GM18873 (cell line): ENCODE measurements around the gene DPF1.
"Not testable (repeated sequence)": the region's sequence is repeated elsewhere in the genome, so short reads cannot be mapped to it uniquely, and the experiment has no call there.

ENCODE experiments used
- ATAC-seq: cut with Tn5 transposase; IDR thresholded peaks from one replicate; pipeline ENCODE4 v1.9.1; 2021; ENCODE audit warnings: mild to moderate bottlenecking, moderate library complexity, moderate number of reproducible peaks; ENCODE audit not compliant: unreplicated experiment, low FRiP score

The DPF1 gene

GRCh38 chr19:38224014-38224862, at the start of gene DPF1:
DPF1 (minus strand) TSS chr19:38224222; CDS start chr19:38224142, 80 bp downstream.
- no peak for ATAC-seq

GRCh38 chr19:38273499-38273898, 49.5 kb upstream of the DPF1 start:
- ATAC-seq = no peak

- no peak for ATAC-seq
Observed at GRCh38 chr19:38270587-38271167, 46.7 kb upstream of the DPF1 start.

GRCh38 chr19:38268539-38268938, 44.5 kb upstream of the DPF1 start:
- no peak for ATAC-seq

GRCh38 chr19:38267761-38268483, 43.9 kb upstream of the DPF1 start:
- no peak for ATAC-seq

GRCh38 chr19:38266981-38267597, 43.1 kb upstream of the DPF1 start:
- no peak for ATAC-seq

- no peak for ATAC-seq
Observed at GRCh38 chr19:38265921-38266429, 42.0 kb upstream of the DPF1 start.

GRCh38 chr19:38265213-38265861, 41.3 kb upstream of the DPF1 start:
- no peak for ATAC-seq

GRCh38 chr19:38264486-38265212, 40.6 kb upstream of the DPF1 start, which contains the start of gene SPINT2:
SPINT2 (plus strand) TSS chr19:38264573; CDS start chr19:38264893, 320 bp downstream.
- no peak for ATAC-seq

GRCh38 chr19:38263689-38264485, 39.9 kb upstream of the DPF1 start:
- no peak for ATAC-seq

GRCh38 chr19:38262585-38263268, 38.7 kb upstream of the DPF1 start:
- no peak for ATAC-seq

- ATAC-seq = not testable (repeated sequence)
Observed at GRCh38 chr19:38261942-38262341, 37.9 kb upstream of the DPF1 start.

GRCh38 chr19:38255383-38256014, 31.5 kb upstream of the DPF1 start:
- ATAC-seq = no peak

- no peak for ATAC-seq
Observed at GRCh38 chr19:38253788-38254187, 29.8 kb upstream of the DPF1 start.

- no peak for ATAC-seq
Observed at GRCh38 chr19:38252941-38253691, 29.1 kb upstream of the DPF1 start.

GRCh38 chr19:38252385-38252784, 28.4 kb upstream of the DPF1 start:
- no peak for ATAC-seq

GRCh38 chr19:38251564-38252051, 27.6 kb upstream of the DPF1 start:
- no peak for ATAC-seq
